ENCODE results near the gene COPS6. TPM values are rescaled to one million over a fixed set of nuclear protein-coding genes. Genes with fewer than 3 reads are reported as not detected.
A peak's percentile ranks its signal among the peaks of the same experiment; 100 is the strongest.
"Not testable (repeated sequence)": the region's sequence is repeated elsewhere in the genome, so short reads cannot be mapped to it uniquely, and the experiment has no call there.

COPS6 gene
- total RNA-seq, 1 donor from 2014 or later = 114 TPM

DNA sequence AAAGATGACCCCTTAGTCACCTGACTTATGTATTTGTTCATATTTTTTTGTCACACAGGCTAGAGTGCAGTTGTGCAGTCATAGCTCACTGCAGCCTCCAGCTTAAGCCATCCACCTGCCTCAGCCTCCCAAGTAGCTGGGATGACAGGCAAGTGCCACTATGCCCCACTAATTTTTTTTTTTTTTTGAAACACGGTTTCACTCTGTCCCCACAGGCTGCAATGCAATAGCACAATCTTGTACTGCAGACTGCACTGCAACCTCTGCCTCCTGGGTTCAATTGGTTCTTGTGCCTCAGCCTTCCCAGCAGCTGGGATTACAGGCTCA is 39.8 kb downstream of the COPS6 start:
- intact Hi-C loops (cut with micrococcal nuclease) = no loop called here

DNA sequence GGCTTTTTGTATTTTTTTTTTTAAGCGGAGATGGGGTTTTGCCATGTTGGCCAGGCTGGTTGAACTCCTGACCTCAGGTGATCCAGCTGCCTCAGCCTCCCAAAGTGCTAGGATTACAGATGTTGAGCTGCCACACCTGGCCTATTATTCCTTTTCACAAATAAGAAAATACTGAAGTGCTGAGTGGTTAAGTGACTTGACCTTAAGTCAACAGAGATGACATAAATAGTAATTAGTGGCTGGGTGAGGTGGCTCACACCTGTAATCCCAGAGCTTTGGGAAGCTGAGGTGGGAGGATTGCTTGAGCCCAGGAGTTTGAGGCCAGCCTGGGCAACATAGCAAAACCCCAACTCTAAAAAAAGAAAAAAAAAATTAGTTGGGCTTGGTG is 41.4 kb downstream of the COPS6 start:
- not testable (repeated sequence) for H3K27ac ChIP-seq (replicated peaks); H3K9me3 ChIP-seq (replicated peaks); H3K27me3 ChIP-seq (ENCODE audit: low read depth); H3K4me3 ChIP-seq; DNase-seq; H3K36me3 ChIP-seq
- intact Hi-C loops (cut with micrococcal nuclease) = loop anchor here (5.0 kb wide), 1 partner anchor 87 kb away; the partner anchor contains the start of gene PVRIG
- H3K4me1 ChIP-seq = peaks cover 44% of the 10 kb centered on the region

More for the DNA sequence above, 39.8 kb downstream of the COPS6 start:
- DNase-seq = no peak
- no peaks in the 10 kb centered on the region for H3K9me3 ChIP-seq (replicated peaks)
- peaks cover 47% of the 10 kb centered on the region for H3K4me1 ChIP-seq
- H3K36me3 ChIP-seq = no peaks in the 10 kb centered on the region
- TF ChIP-seq, protein P1, sequence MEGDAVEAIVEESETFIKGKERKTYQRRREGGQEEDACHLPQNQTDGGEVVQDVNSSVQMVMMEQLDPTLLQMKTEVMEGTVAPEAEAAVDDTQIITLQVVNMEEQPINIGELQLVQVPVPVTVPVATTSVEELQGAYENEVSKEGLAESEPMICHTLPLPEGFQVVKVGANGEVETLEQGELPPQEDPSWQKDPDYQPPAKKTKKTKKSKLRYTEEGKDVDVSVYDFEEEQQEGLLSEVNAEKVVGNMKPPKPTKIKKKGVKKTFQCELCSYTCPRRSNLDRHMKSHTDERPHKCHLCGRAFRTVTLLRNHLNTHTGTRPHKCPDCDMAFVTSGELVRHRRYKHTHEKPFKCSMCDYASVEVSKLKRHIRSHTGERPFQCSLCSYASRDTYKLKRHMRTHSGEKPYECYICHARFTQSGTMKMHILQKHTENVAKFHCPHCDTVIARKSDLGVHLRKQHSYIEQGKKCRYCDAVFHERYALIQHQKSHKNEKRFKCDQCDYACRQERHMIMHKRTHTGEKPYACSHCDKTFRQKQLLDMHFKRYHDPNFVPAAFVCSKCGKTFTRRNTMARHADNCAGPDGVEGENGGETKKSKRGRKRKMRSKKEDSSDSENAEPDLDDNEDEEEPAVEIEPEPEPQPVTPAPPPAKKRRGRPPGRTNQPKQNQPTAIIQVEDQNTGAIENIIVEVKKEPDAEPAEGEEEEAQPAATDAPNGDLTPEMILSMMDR (IDR thresholded peaks at IDR 0.05; ENCODE audit: borderline replicate concordance) = no peak
- no peaks in the 10 kb centered on the region for H3K27me3 ChIP-seq (ENCODE audit: low read depth)
- no peak overlapping the region for H3K27ac ChIP-seq (replicated peaks)
- H3K4me3 ChIP-seq = no peak overlapping the region

DNA sequence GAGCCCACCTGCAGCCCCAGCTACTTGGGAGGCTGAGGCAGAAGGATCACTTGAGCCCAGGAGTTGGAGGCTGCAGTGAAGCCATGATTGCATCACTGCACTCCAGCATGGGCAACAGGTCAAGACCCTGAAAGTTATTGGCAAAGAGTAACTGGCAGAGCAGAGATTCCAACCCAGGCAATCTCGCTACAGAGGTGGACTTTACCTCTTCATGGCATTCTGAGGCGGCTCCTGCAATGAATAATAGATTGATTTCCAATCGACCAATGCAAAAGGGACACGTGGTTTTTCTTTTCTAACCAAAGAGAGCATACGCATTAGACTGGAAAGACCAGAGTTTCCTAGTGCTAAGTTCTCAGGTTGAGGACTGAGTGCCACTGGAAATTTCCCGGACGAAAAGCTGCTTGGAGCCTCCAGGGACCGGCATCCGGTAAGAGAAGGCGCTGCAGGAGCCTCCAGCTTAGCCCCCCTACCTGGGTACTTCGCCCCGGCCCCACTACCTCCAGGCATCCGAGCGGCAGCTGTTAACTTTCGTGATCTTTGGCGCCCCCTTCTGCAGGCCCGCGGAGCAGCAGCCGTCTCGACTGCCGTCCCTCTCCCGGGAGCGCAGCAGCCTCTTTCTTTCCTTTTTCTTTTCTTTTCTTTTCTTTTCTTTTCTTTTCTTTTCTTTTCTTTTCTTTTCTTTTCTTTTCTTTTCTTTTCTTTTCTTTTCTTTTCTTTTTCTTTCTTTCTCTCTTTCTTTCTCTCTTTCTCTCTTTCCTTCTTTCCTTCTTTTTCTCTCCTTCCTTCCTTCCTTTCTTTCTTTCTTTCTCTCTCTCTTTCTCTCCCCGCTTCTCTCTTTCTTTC is 42.1 kb downstream of the COPS6 start:
- peak; percentile 79 for DNase-seq
- intact Hi-C loops (cut with micrococcal nuclease) = loop anchor here (5.0 kb wide), 1 partner anchor 86 kb away; the partner anchor contains the start of gene PVRIG
- H3K4me3 ChIP-seq = peak overlapping the region; percentile 22
- peaks cover 39% of the 10 kb centered on the region for H3K4me1 ChIP-seq
- TF ChIP-seq, protein P1 (IDR thresholded peaks at IDR 0.05; ENCODE audit: borderline replicate concordance) = peak; percentile 92
- H3K36me3 ChIP-seq = no peaks in the 10 kb centered on the region
- no peak overlapping the region for H3K27ac ChIP-seq (replicated peaks)
- no peaks in the 10 kb centered on the region for H3K9me3 ChIP-seq (replicated peaks)
- no peaks in the 10 kb centered on the region for H3K27me3 ChIP-seq (ENCODE audit: low read depth)

DNA sequence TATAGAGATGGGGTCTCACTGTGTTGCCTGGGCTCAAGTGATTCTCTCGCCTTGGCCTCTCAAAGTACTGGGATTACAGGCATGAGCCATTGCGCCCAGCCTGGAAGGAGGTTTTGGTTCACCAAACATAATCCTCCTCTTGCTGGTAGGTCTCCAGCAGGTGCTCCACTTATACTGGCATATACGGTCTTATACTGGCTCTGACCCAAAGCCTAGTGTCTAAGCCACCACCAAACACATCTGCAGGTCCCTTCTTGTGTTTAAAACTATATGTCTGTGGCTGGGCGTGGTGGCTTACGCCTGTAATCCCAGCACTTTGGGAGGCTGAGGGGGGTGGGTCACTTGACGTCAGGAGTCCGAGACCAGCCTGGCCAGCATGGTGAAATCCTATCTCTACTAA is 43.4 kb downstream of the COPS6 start:
- Histone ChIP-seq H3K27me3 (ENCODE audit: low read depth) (no peaks in the 10 kb centered on the region), H3K4me1 (peaks cover 27% of the 10 kb centered on the region), H3K36me3 (no peaks in the 10 kb centered on the region), H3K9me3 (replicated peaks) (no peaks in the 10 kb centered on the region), H3K27ac (replicated peaks) (no peak overlapping the region), H3K4me3 (no peak overlapping the region)
- TF ChIP-seq, protein P1 (IDR thresholded peaks at IDR 0.05; ENCODE audit: borderline replicate concordance) = no peak
- intact Hi-C loops (cut with micrococcal nuclease) = loop anchor here (5.0 kb wide), 1 partner anchor 85 kb away; the partner anchor contains the start of gene PVRIG
- DNase-seq = no peak

DNA sequence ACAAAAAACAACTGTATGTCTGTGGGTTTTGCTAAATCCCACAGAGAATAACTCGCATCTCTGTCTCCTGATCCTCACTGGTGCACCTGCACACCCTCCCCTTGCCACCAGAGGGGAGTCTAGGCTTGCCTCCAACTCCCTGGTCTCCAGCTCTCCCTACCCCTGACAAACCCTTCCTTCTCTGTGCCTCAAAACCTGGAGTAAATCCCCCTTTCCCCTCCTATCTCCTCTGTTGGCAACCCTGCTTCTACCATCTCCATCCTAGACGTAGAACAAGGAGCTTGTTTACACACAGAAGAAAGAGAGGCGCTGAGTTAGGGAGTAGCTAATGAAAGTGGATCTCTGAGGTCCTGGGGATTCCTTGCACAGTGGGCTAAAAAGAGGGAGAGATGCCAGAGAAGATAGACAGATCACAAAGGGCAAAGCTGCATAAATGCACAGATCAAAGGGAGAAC is 44.0 kb downstream of the COPS6 start:
- Histone ChIP-seq H3K36me3 (no peaks in the 10 kb centered on the region), H3K9me3 (replicated peaks) (no peaks in the 10 kb centered on the region), H3K4me3 (no peak overlapping the region), H3K27me3 (ENCODE audit: low read depth) (no peaks in the 10 kb centered on the region), H3K27ac (replicated peaks) (no peak overlapping the region), H3K4me1 (peaks cover 21% of the 10 kb centered on the region)
- intact Hi-C loops (cut with micrococcal nuclease) = loop anchor here (5.0 kb wide), 1 partner anchor 85 kb away; the partner anchor contains the start of gene PVRIG
- TF ChIP-seq, protein P1 (IDR thresholded peaks at IDR 0.05; ENCODE audit: borderline replicate concordance) = peak; percentile 85
- peak; percentile 46 for DNase-seq
